K562 (cell line): ENCODE measurements around the gene MYH3. TPM values are rescaled to one million over a fixed set of nuclear protein-coding genes. Genes with fewer than 3 reads are reported as not detected.
A peak's percentile ranks its signal among the peaks of the same experiment; 100 is the strongest.

Experiments
- DMBX1 ChIP-seq: fragments of 250-450 bp; sonication (Bioruptor Pico); IDR thresholded peaks from 2 replicates; pipeline ENCODE4 v1.8.0; 2022; ENCODE audit warnings: inconsistent platforms, mild to moderate bottlenecking, moderate library complexity, borderline replicate concordance
- HNRNPUL1 ChIP-seq: fragments of 200-400 bp; formaldehyde crosslinking; IDR thresholded peaks from 2 replicates; pipeline ENCODE4 v1.6.1; 2017; ENCODE audit warnings: low read length
- JUND ChIP-seq, 2 experiments: IDR thresholded peaks; 2 replicates in 1 of 2; 3 replicates in 1 of 2; pipeline ENCODE4 v1.6.1; 2011; ENCODE audit warnings: borderline replicate concordance in 2 of 2, low read depth in 2 of 2, low read length in 2 of 2, improper control_type of control experiment in 1 of 2, missing biosample characterization in 1 of 2, missing genetic modification characterization in 1 of 2, missing genetic modification reagents in 1 of 2
- KLF13 ChIP-seq: fragments of 450-650 bp; IDR thresholded peaks from 2 replicates; pipeline ENCODE4 v1.6.1; 2016; ENCODE audit warnings: missing genetic modification characterization, low read depth, mild to moderate bottlenecking, missing compliant biosample characterization, moderate library complexity, borderline replicate concordance
- MAFG ChIP-seq: fragments of 450-650 bp; conservative IDR thresholded peaks from 2 replicates; pipeline ENCODE4 v1.6.1; 2016; ENCODE audit warnings: missing genetic modification characterization, missing compliant biosample characterization
- MCM3 ChIP-seq: fragments of 450-650 bp; IDR thresholded peaks from 2 replicates; pipeline ENCODE4 v1.6.1; 2016
- MTA3 ChIP-seq: fragments of 450-650 bp; formaldehyde crosslinking; IDR thresholded peaks from 2 replicates; pipeline ENCODE4 v1.6.1; 2017; ENCODE audit warnings: mild to moderate bottlenecking, borderline replicate concordance
- RBM39 ChIP-seq: fragments of 200-400 bp; formaldehyde crosslinking; optimal IDR thresholded peaks from 2 replicates; pipeline ENCODE3; 2018; ENCODE audit warnings: low read depth, low read length
- TAF9B ChIP-seq: fragments of 450-650 bp; IDR thresholded peaks from 2 replicates; pipeline ENCODE4 v1.6.1; 2018; ENCODE audit warnings: mild to moderate bottlenecking; ENCODE audit not compliant: partially characterized antibody
- TEAD1 ChIP-seq, 2 experiments: fragments of 450-650 bp in 1 of 2; sonication (generic) in 1 of 2; formaldehyde crosslinking; IDR thresholded peaks; 2 replicates each; pipeline versions ENCODE4 v1.4.0 to v1.8.0; 2020 to 2022; ENCODE audit warnings: mild to moderate bottlenecking in 2 of 2, missing genetic modification reagents in 1 of 2
- ZKSCAN3 ChIP-seq: fragments of 250-450 bp; sonication (Bioruptor Pico); IDR thresholded peaks from 2 replicates; pipeline ENCODE4 v1.4.0; 2020
- ZNF253 ChIP-seq: fragments of 250-450 bp; sonication (Bioruptor Pico); conservative IDR thresholded peaks from 2 replicates; pipeline ENCODE4 v1.6.1; 2021; ENCODE audit warnings: mild to moderate bottlenecking
- ZNF277 ChIP-seq: fragments of 250-450 bp; sonication (Bioruptor Pico); IDR thresholded peaks from 2 replicates; pipeline ENCODE4 v1.8.0; 2022; ENCODE audit warnings: inconsistent platforms, mild to moderate bottlenecking, moderate library complexity, borderline replicate concordance
- ZNF311 ChIP-seq: fragments of 250-450 bp; sonication (Bioruptor Pico); IDR thresholded peaks from 2 replicates; pipeline ENCODE4 v1.4.0; 2020; ENCODE audit warnings: mild to moderate bottlenecking, moderate library complexity
- polyA plus RNA-seq, 8 experiments: library from polyadenylated mRNA; depleted of rRNA in 4 of 8; stranded (reverse) in 5 of 8; unstranded in 3 of 8; fragments of >200 nt; fragmentation: Nextera tagmentation in 2 of 8; fragmentation: Illumina TruSeq in 1 of 8; extraction: Ambion mirVana in 2 of 8; extraction: Trizol in 1 of 8; gene quantifications; 2 replicates each; pipeline versions ENCODE4 v1.2.1 to v1.2.3, GENCODE V29; 2011 to 2014; ENCODE audit warnings: inconsistent platforms in 1 of 8, missing spikeins in 1 of 8
- total RNA-seq, 7 experiments: library from RNA; depleted of rRNA in 6 of 7; stranded (reverse); fragments of >200 nt in 6 of 7; fragmentation: Illumina TruSeq in 2 of 7; extraction: Trizol in 2 of 7; gene quantifications; 2 replicates each; pipeline versions ENCODE4 v1.2.1 to v1.2.3, GENCODE V29; 2011 to 2021; ENCODE audit warnings: low replicate concordance in 1 of 7
- TF ChIP-seq, protein P1 (sequence below): fragments of 250-450 bp; sonication (Bioruptor Pico); IDR thresholded peaks from 2 replicates; pipeline ENCODE4 v1.6.1; 2021; ENCODE audit warnings: mild to moderate bottlenecking
- TF ChIP-seq, protein P2 (sequence below): fragments of 450-650 bp; formaldehyde crosslinking; IDR thresholded peaks from 2 replicates; pipeline ENCODE4 v1.4.0; 2022; ENCODE audit warnings: missing genetic modification characterization
- TF ChIP-seq, protein P3 (sequence below): sonication (generic); formaldehyde crosslinking; IDR thresholded peaks from 2 replicates; pipeline ENCODE4 v1.8.0; 2022; ENCODE audit warnings: mild to moderate bottlenecking, missing genetic modification reagents
- TF ChIP-seq, protein P4 (sequence below): sonication (generic); formaldehyde crosslinking; IDR thresholded peaks from 2 replicates; pipeline ENCODE4 v1.8.0; 2022; ENCODE audit warnings: mild to moderate bottlenecking, missing genetic modification reagents

The MYH3 gene
- total and polyA plus RNA-seq, 9 of the 15 experiments (the other 6 are each of a cell fraction or from before 2014, with no cell fraction given) = 0.24 to 0.75 (median 0.40) TPM; not detected in 1

- peak; percentile 25; the same call in 1 of the 2 replicates for TF ChIP-seq JUND (IDR thresholded peaks at IDR 0.05; ENCODE audit: borderline replicate concordance, low read depth, low read length)
- TF ChIP-seq JUND (tag; IDR thresholded peaks at IDR 0.05; ENCODE audit: borderline replicate concordance, low read depth, low read length) = peak; percentile 18; the same call in 1 of the 3 replicates
- no peak for TF ChIP-seq TEAD1 (CRISPR knock-in tag; IDR thresholded peaks at IDR 0.05)
- TF ChIP-seq ZNF253 (CRISPR knock-in tag) = no peak
- TF ChIP-seq, protein P1, sequence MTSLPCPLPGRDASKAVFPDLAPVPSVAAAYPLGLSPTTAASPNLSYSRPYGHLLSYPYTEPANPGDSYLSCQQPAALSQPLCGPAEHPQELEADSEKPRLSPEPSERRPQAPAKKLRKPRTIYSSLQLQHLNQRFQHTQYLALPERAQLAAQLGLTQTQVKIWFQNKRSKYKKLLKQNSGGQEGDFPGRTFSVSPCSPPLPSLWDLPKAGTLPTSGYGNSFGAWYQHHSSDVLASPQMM (CRISPR knock-in tag) = no peak
- no peak for TF ChIP-seq ZNF311 (CRISPR knock-in tag)
- peak; percentile 64 for TF ChIP-seq TAF9B
- TF ChIP-seq RBM39 = no peak
- no peak for TF ChIP-seq KLF13 (tag)
- TF ChIP-seq, protein P2, sequence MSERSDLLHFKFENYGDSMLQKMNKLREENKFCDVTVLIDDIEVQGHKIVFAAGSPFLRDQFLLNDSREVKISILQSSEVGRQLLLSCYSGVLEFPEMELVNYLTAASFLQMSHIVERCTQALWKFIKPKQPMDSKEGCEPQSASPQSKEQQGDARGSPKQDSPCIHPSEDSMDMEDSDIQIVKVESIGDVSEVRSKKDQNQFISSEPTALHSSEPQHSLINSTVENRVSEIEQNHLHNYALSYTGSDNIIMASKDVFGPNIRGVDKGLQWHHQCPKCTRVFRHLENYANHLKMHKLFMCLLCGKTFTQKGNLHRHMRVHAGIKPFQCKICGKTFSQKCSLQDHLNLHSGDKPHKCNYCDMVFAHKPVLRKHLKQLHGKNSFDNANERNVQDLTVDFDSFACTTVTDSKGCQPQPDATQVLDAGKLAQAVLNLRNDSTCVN = no peak
- no peak for TF ChIP-seq ZKSCAN3 (CRISPR knock-in tag)
- no peak for TF ChIP-seq DMBX1 (CRISPR knock-in tag)
- TF ChIP-seq MTA3 = peak; percentile 52; the same call in 1 of the 2 replicates
- TF ChIP-seq, protein P3, sequence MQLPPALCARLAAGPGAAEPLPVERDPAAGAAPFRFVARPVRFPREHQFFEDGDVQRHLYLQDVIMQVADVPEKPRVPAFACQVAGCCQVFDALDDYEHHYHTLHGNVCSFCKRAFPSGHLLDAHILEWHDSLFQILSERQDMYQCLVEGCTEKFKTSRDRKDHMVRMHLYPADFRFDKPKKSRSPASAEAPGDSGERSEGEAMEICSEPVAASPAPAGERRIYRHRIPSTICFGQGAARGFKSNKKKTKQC = no peak
- TF ChIP-seq ZNF277 (CRISPR knock-in tag) = no peak
- no peak for TF ChIP-seq HNRNPUL1
- TF ChIP-seq, protein P4, sequence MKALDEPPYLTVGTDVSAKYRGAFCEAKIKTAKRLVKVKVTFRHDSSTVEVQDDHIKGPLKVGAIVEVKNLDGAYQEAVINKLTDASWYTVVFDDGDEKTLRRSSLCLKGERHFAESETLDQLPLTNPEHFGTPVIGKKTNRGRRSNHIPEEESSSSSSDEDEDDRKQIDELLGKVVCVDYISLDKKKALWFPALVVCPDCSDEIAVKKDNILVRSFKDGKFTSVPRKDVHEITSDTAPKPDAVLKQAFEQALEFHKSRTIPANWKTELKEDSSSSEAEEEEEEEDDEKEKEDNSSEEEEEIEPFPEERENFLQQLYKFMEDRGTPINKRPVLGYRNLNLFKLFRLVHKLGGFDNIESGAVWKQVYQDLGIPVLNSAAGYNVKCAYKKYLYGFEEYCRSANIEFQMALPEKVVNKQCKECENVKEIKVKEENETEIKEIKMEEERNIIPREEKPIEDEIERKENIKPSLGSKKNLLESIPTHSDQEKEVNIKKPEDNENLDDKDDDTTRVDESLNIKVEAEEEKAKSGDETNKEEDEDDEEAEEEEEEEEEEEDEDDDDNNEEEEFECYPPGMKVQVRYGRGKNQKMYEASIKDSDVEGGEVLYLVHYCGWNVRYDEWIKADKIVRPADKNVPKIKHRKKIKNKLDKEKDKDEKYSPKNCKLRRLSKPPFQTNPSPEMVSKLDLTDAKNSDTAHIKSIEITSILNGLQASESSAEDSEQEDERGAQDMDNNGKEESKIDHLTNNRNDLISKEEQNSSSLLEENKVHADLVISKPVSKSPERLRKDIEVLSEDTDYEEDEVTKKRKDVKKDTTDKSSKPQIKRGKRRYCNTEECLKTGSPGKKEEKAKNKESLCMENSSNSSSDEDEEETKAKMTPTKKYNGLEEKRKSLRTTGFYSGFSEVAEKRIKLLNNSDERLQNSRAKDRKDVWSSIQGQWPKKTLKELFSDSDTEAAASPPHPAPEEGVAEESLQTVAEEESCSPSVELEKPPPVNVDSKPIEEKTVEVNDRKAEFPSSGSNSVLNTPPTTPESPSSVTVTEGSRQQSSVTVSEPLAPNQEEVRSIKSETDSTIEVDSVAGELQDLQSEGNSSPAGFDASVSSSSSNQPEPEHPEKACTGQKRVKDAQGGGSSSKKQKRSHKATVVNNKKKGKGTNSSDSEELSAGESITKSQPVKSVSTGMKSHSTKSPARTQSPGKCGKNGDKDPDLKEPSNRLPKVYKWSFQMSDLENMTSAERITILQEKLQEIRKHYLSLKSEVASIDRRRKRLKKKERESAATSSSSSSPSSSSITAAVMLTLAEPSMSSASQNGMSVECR (CRISPR knock-in tag) = peak; percentile 75
- TF ChIP-seq MCM3 = no peak
- no peak for TF ChIP-seq MAFG (tag)
Observed at GRCh38 chr17:10697092-10698081, 40.3 kb upstream of the MYH3 start, which contains the start of the genes ADPRM and SCO1 (continued).
